OCI-LY1 (cell line): Measurements from ENCODE around the gene ANK3.

Source experiments
- CTCF ChIP-seq: fragments of 200-600 bp; sonication (generic), shearing (Covaris generic); IDR thresholded peaks from 2 replicates; pipeline ENCODE4 v1.5.1; 2017; ENCODE audit warnings: mild to moderate bottlenecking, antibody characterized with exemption, low read length, moderate library complexity, mixed read lengths
- EZH2 ChIP-seq: fragments of 200-600 bp; sonication (generic), shearing (Covaris generic); IDR thresholded peaks from 2 replicates; pipeline ENCODE4 v1.8.0; 2017; ENCODE audit warnings: borderline replicate concordance, mixed run types, mild to moderate bottlenecking, antibody characterized with exemption, low read length, moderate library complexity, mixed read lengths

- TF ChIP-seq CTCF: no peak
- no peak for TF ChIP-seq EZH2
These were observed 252.2 kb downstream of the ANK3 start for GRCh38 chr10:60137292-60137992.
